Adrenal gland (tissue), 12 donors: Measurements from ENCODE around the gene SERTAD1. TPM values are rescaled to one million over a fixed set of nuclear protein-coding genes. Genes with fewer than 3 reads are reported as not detected.

Experiments used
- DNase-seq, 7 donors: peaks; one replicate each; pipeline ENCODE4 v3.0.0-alpha.2; 2019 to 2020
- H3K27ac ChIP-seq, 5 donors: fragments of 200-600 bp; sonication (generic) in 4 of 5; 1 replicate in 3 of 5; 2 replicates in 2 of 5; pipeline versions ENCODE4 v1.5.1 to v1.8.0; 2016 to 2020; ENCODE audit warnings: mild to moderate bottlenecking in 1 of 5
- H3K27me3 ChIP-seq: fragments of 200-600 bp; 2 replicates; pipeline ENCODE4 v1.8.0; 2021
- H3K36me3 ChIP-seq, 2 donors: fragments of 200-600 bp; replicated peaks in 1 of 2; 1 replicate in 1 of 2; 2 replicates in 1 of 2; pipeline versions ENCODE4 v1.5.1 to v1.8.0; 2018 to 2022
- H3K4me1 ChIP-seq, 2 donors: fragments of 200-600 bp; replicated peaks in 1 of 2; 1 replicate in 1 of 2; 2 replicates in 1 of 2; pipeline versions ENCODE4 v1.5.1 to v1.8.0; 2018 to 2021
- H3K4me3 ChIP-seq, 4 donors: fragments of 200-600 bp; sonication (generic) in 3 of 4; one replicate each; pipeline ENCODE4 v1.5.1; 2016 to 2018
- H3K9me3 ChIP-seq, 3 donors: fragments of 200-600 bp; sonication (generic) in 1 of 3; replicated peaks in 1 of 3; 1 replicate in 2 of 3; 2 replicates in 1 of 3; pipeline versions ENCODE4 v1.5.1 to v1.8.0; 2016 to 2021
- CTCF ChIP-seq, 6 experiments: fragments of 450-650 bp in 4 of 6; fragments of 200-600 bp in 2 of 6; sonication (generic) in 1 of 6; IDR thresholded peaks; 1 replicate in 5 of 6; 2 replicates in 1 of 6; pipeline versions ENCODE4 v1.5.1 to v1.8.0; 2016 to 2021; ENCODE audit warnings: antibody characterized with exemption in 6 of 6, mild to moderate bottlenecking in 2 of 6, moderate library complexity in 1 of 6
- POLR2A ChIP-seq, 2 donors: fragments of 450-650 bp; IDR thresholded peaks; one replicate each; pipeline ENCODE4 v1.6.1; 2017; ENCODE audit warnings: antibody characterized with exemption in 2 of 2, mild to moderate bottlenecking in 2 of 2, moderate library complexity in 1 of 2
- WGBS, 4 donors: extraction: QIAGEN DNeasy Blood & Tissue Kit in 2 of 4; methylation state at CpG; one replicate each; pipeline versions ENCODE4 v1.1.5 to v1.1.7; 2013 to 2017; 5-methylcytosine and 5-hydroxymethylcytosine counted together
- intact Hi-C, 2 donors: fragments of 100-400 bp; cut with DNase I; formaldehyde crosslinking; loops; one replicate each; pipeline versions ENCODE4 v1.14.1 to v1.15.0; 2022 to 2023
- polyA plus RNA-seq, 3 donors: library from polyadenylated mRNA; stranded (reverse); fragments of 200-250 nt in 2 of 3; fragments of 350-450 nt in 1 of 3; fragmentation: Illumina TruSeq in 1 of 3; extraction: RNeasy Lipid Tissue Mini Kit (QIAGEN cat#74804) in 1 of 3; gene quantifications; one replicate each; pipeline ENCODE4 v1.2.3, GENCODE V29; 2013 to 2014
- small RNA-seq, 2 donors: library from RNA; depleted of rRNA; stranded (forward); fragments of <200 nt; gene quantifications; one replicate each; pipeline ENCODE3, GENCODE V24; 2016
- total RNA-seq, 9 donors: library from RNA; depleted of rRNA in 4 of 9; stranded (reverse); fragments of >200 nt in 4 of 9; fragments of 120-200 nt in 1 of 9; fragmentation: NEBNext Ultra II Directional in 1 of 9; extraction: Animal tissue kit (Norgen Biotek cat#: 25700) in 1 of 9; gene quantifications; one replicate each; pipeline versions ENCODE4 v1.1.0 to v1.2.4, GENCODE V29; 2013 to 2023
- donor health status: healthy with polysubstance abuse.
- donor health status: Bipolar disorder and iron deficiency.
- donor health status: DM: yes; HTN: yes; CAD: no.
- donor health status: DM: no; HTN: no; CAD: no.
- donor health status: DM: no; HTN: no; CAD: no.
- donor health status: DM: yes; HTN: yes; CAD: no.

The SERTAD1 gene
- total and polyA plus RNA-seq, 12 donors = 1.7 to 20.8 (median 13.0) TPM

- H3K27ac ChIP-seq = no peak overlapping the region
- no peaks in the 10 kb centered on the region for H3K27me3 ChIP-seq
- no peaks in the 10 kb centered on the region for H3K4me1 ChIP-seq
- no peaks in the 10 kb centered on the region for H3K9me3 ChIP-seq
- peaks cover 0 to 90% of the 10 kb centered on the region in 2 donors for H3K36me3 ChIP-seq
- no peak overlapping the region for H3K4me3 ChIP-seq
- TF ChIP-seq CTCF (IDR thresholded peaks at IDR 0.05) = no peak
- TF ChIP-seq POLR2A (IDR thresholded peaks at IDR 0.05) = no peak
- WGBS, 4 donors = 90 to 97% (median 94%) methylated on average over 6 to 7 of the region's 7 CpGs
- intact Hi-C loops = loop anchor here in 1 of 2 donors (10.0 kb wide), 1 partner anchor 69 kb away; no protein-coding TSS in a partner anchor
- peak in 1 of 7 donors; percentile 15 for DNase-seq
Measured at GRCh38 chr19:40374084-40374483, 51.7 kb downstream of the SERTAD1 start.

GRCh38 chr19:40371802-40372122, 54.0 kb downstream of the SERTAD1 start:
- intact Hi-C loops = loop anchor here in 1 of 2 donors (10.0 kb wide), 1 partner anchor 67 kb away; no protein-coding TSS in a partner anchor
- Histone ChIP-seq H3K27ac (no peak overlapping the region), H3K4me3 (no peak overlapping the region), H3K27me3 (no peaks in the 10 kb centered on the region), H3K36me3 (peaks cover 0 to 94% of the 10 kb centered on the region in 2 donors), H3K9me3 (no peaks in the 10 kb centered on the region), H3K4me1 (no peaks in the 10 kb centered on the region)
- peak in 1 of 7 donors; percentile 16 for DNase-seq
- TF ChIP-seq CTCF (IDR thresholded peaks at IDR 0.05) (no peak), POLR2A (IDR thresholded peaks at IDR 0.05) (no peak)
- 80 to 99% (median 95%) methylated on average over 1 to 5 of the region's 5 CpGs; no CpG with 5 or more reads in 1 of the 4 donors for WGBS, 4 donors

Small RNAs within 50 kb of the gene (small RNA-seq; reads per million reads assigned to genes)
- 0 reads per million in 2 donors for gene RF00017

Other genes starting within 250 kb of the SERTAD1 start
- 10 to 100 TPM in 8 of 9 donors, 1 to 10 TPM in 1; 9.0 to 27.6 (median 17.6) TPM for gene MAP3K10, start 234.6 kb downstream of the SERTAD1 start, total RNA-seq
- gene MAP3K10, start 234.6 kb downstream of the SERTAD1 start, polyA plus RNA-seq = 10 to 100 TPM in 2 of 3 donors, 1 to 10 TPM in 1; 2.4 to 78.3 (median 26.5) TPM
- gene TTC9B, start 207.6 kb downstream of the SERTAD1 start, total RNA-seq = 1 to 10 TPM in 1 of 9 donors, under 1 TPM in 1, not detected in 7; 0.32 to 2.6 TPM
- gene TTC9B, start 207.6 kb downstream of the SERTAD1 start, polyA plus RNA-seq = under 1 TPM in 2 of 3 donors, not detected in 1; 0.51 to 0.56 TPM
- gene CCNP, start 199.3 kb downstream of the SERTAD1 start, total RNA-seq = 1 to 10 TPM in 4 of 9 donors, under 1 TPM in 2, not detected in 3; 0.22 to 3.0 (median 1.2) TPM
- 1 to 10 TPM in 1 of 3 donors, under 1 TPM in 1, not detected in 1; 0.72 to 1.0 TPM for gene CCNP, start 199.3 kb downstream of the SERTAD1 start, polyA plus RNA-seq
- 100 to 1,000 TPM in 6 of 9 donors, 10 to 100 TPM in 3; 49.2 to 195 (median 119) TPM for gene AKT2, start 140.6 kb downstream of the SERTAD1 start, total RNA-seq
- 100 to 1,000 TPM in 2 of 3 donors, 10 to 100 TPM in 1; 72.9 to 123 (median 107) TPM for gene AKT2, start 140.6 kb downstream of the SERTAD1 start, polyA plus RNA-seq
- 10 to 100 TPM in 8 of 9 donors, 1 to 10 TPM in 1; 7.0 to 18.2 (median 14.5) TPM for gene C19orf47, start 77.6 kb downstream of the SERTAD1 start, total RNA-seq
- gene C19orf47, start 77.6 kb downstream of the SERTAD1 start, polyA plus RNA-seq = 10 to 100 TPM in 2 of 3 donors, 1 to 10 TPM in 1; 7.7 to 20.9 (median 17.5) TPM
- 1,000 to 10,000 TPM in 1 of 9 donors, 100 to 1,000 TPM in 8; 329 to 1,019 (median 528) TPM for gene PLD3, start 77.3 kb downstream of the SERTAD1 start, total RNA-seq
- 100 to 1,000 TPM; 170 to 374 (median 280) TPM for gene PLD3, start 77.3 kb downstream of the SERTAD1 start, polyA plus RNA-seq
- under 1 TPM in 7 of 9 donors, not detected in 2; 0.06 to 0.34 (median 0.18) TPM for gene HIPK4, start 35.8 kb downstream of the SERTAD1 start, total RNA-seq
- under 1 TPM in 2 of 3 donors, not detected in 1; 0.20 to 0.24 TPM for gene HIPK4, start 35.8 kb downstream of the SERTAD1 start, polyA plus RNA-seq
- gene PRX, start 12.6 kb downstream of the SERTAD1 start, total RNA-seq = 10 to 100 TPM in 5 of 9 donors, 1 to 10 TPM in 4; 5.4 to 12.8 (median 10.4) TPM
- gene PRX, start 12.6 kb downstream of the SERTAD1 start, polyA plus RNA-seq = 1 to 10 TPM; 3.2 to 6.6 (median 3.9) TPM
- 10 to 100 TPM; 15.2 to 34.9 (median 28.0) TPM for gene SERTAD3, start 18.3 kb upstream of the SERTAD1 start, total RNA-seq
- gene SERTAD3, start 18.3 kb upstream of the SERTAD1 start, polyA plus RNA-seq = 10 to 100 TPM; 12.1 to 60.2 (median 32.4) TPM
- gene BLVRB, start 39.8 kb upstream of the SERTAD1 start, total RNA-seq = 100 to 1,000 TPM in 5 of 9 donors, 10 to 100 TPM in 4; 85.8 to 303 (median 122) TPM
- 100 to 1,000 TPM in 2 of 3 donors, 10 to 100 TPM in 1; 53.8 to 189 (median 124) TPM for gene BLVRB, start 39.8 kb upstream of the SERTAD1 start, polyA plus RNA-seq
- 1 to 10 TPM in 8 of 9 donors, under 1 TPM in 1; 0.91 to 5.4 (median 3.2) TPM for gene SPTBN4, start 41.0 kb upstream of the SERTAD1 start, total RNA-seq
- gene SPTBN4, start 41.0 kb upstream of the SERTAD1 start, polyA plus RNA-seq = 10 to 100 TPM in 1 of 3 donors, 1 to 10 TPM in 2; 2.2 to 46.7 (median 9.9) TPM
- gene SHKBP1, start 150.9 kb upstream of the SERTAD1 start, total RNA-seq = 10 to 100 TPM; 12.5 to 96.3 (median 49.7) TPM
- 100 to 1,000 TPM in 2 of 3 donors, 10 to 100 TPM in 1; 17.8 to 157 (median 118) TPM for gene SHKBP1, start 150.9 kb upstream of the SERTAD1 start, polyA plus RNA-seq
- 100 to 1,000 TPM in 6 of 9 donors, 10 to 100 TPM in 3; 17.7 to 205 (median 118) TPM for gene LTBP4, start 175.4 kb upstream of the SERTAD1 start, total RNA-seq
- 100 to 1,000 TPM in 2 of 3 donors, 10 to 100 TPM in 1; 15.3 to 272 (median 142) TPM for gene LTBP4, start 175.4 kb upstream of the SERTAD1 start, polyA plus RNA-seq